Osteocyte (in vitro differentiated cells): ENCODE results near the gene DIO3. TPM values are rescaled to one million over a fixed set of nuclear protein-coding genes. Genes with fewer than 3 reads are reported as not detected.
A peak's percentile ranks its signal among the peaks of the same experiment; 100 is the strongest.

Source experiments
- DNase-seq: peaks from one replicate; pipeline ENCODE4 v3.0.0; 2021; ENCODE audit warnings: mixed read lengths; ENCODE audit not compliant: unreplicated experiment; ENCODE audit errors: extremely low spot score
- H3K27ac Mint-ChIP-seq: one replicate; pipeline ENCODE4 v1.8.0; 2021; ENCODE audit warnings: mild to moderate bottlenecking, mixed read lengths; ENCODE audit not compliant: unreplicated experiment
- H3K27me3 Mint-ChIP-seq: one replicate; pipeline ENCODE4 v1.8.0; 2021; ENCODE audit warnings: mixed read lengths; ENCODE audit not compliant: unreplicated experiment
- H3K36me3 Mint-ChIP-seq: one replicate; pipeline ENCODE4 v1.8.0; 2021; ENCODE audit warnings: mixed read lengths; ENCODE audit not compliant: unreplicated experiment
- H3K4me1 Mint-ChIP-seq: one replicate; pipeline ENCODE4 v1.8.0; 2021; ENCODE audit warnings: mixed read lengths; ENCODE audit not compliant: unreplicated experiment
- H3K4me3 Mint-ChIP-seq: one replicate; pipeline ENCODE4 v1.8.0; 2021; ENCODE audit warnings: mild to moderate bottlenecking, moderate library complexity, mixed read lengths; ENCODE audit not compliant: unreplicated experiment
- H3K9me3 Mint-ChIP-seq: one replicate; pipeline ENCODE4 v1.8.0; 2021; ENCODE audit warnings: mixed read lengths; ENCODE audit not compliant: unreplicated experiment
- total RNA-seq: library from RNA; stranded (reverse); gene quantifications from 2 replicates; pipeline ENCODE4 v1.2.1, GENCODE V29; 2021
- TF ChIP-seq, protein P1 (sequence below): fragments of 200-600 bp; sonication (generic); IDR thresholded peaks from 2 replicates; pipeline ENCODE4 v1.5.0; 2021; ENCODE audit warnings: antibody characterized with exemption, mild to moderate bottlenecking, moderate library complexity

Gene DIO3
- total RNA-seq, 1 donor from 2014 or later: 0.43 TPM

- H3K27ac Mint-ChIP-seq: no peak overlapping the region
- no peak overlapping the region for H3K4me3 Mint-ChIP-seq
- peak; percentile 65 for DNase-seq
- TF ChIP-seq, protein P1, sequence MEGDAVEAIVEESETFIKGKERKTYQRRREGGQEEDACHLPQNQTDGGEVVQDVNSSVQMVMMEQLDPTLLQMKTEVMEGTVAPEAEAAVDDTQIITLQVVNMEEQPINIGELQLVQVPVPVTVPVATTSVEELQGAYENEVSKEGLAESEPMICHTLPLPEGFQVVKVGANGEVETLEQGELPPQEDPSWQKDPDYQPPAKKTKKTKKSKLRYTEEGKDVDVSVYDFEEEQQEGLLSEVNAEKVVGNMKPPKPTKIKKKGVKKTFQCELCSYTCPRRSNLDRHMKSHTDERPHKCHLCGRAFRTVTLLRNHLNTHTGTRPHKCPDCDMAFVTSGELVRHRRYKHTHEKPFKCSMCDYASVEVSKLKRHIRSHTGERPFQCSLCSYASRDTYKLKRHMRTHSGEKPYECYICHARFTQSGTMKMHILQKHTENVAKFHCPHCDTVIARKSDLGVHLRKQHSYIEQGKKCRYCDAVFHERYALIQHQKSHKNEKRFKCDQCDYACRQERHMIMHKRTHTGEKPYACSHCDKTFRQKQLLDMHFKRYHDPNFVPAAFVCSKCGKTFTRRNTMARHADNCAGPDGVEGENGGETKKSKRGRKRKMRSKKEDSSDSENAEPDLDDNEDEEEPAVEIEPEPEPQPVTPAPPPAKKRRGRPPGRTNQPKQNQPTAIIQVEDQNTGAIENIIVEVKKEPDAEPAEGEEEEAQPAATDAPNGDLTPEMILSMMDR: no peak
- H3K9me3 Mint-ChIP-seq: peaks cover 13% of the 10 kb centered on the region
- no peaks in the 10 kb centered on the region for H3K4me1 Mint-ChIP-seq
- H3K27me3 Mint-ChIP-seq: peaks cover 4% of the 10 kb centered on the region
- no peaks in the 10 kb centered on the region for H3K36me3 Mint-ChIP-seq
Measured at GRCh38 chr14:101594511-101595148, 33.3 kb downstream of the DIO3 start.

GRCh38 chr14:101595349-101595748 is 34.1 kb downstream of the DIO3 start:
- no peak overlapping the region for H3K27ac Mint-ChIP-seq
- peaks cover 4% of the 10 kb centered on the region for H3K27me3 Mint-ChIP-seq
- H3K9me3 Mint-ChIP-seq: peaks cover 13% of the 10 kb centered on the region

DNA sequence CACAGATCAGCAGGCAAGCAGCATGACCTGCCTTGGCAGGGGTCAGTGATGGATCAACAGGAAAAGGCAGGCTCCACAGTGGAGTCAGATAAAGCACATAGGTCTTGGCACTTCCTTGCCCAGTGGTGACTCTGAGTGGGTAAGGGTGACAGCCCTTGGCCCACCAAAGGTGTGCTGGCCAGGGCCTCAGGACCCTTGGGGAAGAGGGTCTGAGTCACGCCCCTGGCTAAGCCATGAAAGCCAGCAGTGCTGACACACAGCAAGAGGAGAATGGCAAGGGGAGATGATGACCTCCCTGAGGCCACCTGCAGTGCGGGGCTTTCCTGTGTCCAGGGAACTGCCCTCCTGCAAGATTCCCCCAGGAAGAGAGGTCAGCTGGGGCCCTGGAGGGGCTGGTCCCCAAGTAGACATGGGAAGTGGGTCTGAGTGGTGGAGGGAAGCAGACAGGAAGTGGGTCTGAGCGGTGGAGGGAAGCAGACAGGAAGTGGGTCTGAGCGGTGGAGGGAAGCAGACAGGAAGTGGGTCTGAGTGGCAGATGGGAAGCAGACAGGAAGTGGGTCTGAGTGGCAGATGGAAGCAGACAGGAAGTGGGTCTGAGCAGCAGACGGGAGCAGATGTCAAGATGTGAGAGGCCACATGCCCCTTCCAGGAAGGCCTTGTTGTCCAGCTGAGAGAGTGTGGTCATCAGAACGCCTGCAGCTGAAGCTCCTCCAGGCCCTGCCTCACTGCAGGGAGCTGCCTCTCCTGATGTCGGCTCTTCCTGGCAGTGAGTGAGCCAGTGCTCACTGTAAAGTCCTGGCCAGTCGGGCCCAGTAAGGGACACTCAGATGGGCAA is 34.8 kb downstream of the DIO3 start:
- H3K4me3 Mint-ChIP-seq: no peak overlapping the region
- TF ChIP-seq, protein P1: no peak
- peak; percentile 70 for DNase-seq
- H3K4me1 Mint-ChIP-seq: no peaks in the 10 kb centered on the region
- H3K9me3 Mint-ChIP-seq: peaks cover 13% of the 10 kb centered on the region
- peaks cover 4% of the 10 kb centered on the region for H3K27me3 Mint-ChIP-seq
- no peak overlapping the region for H3K27ac Mint-ChIP-seq
- H3K36me3 Mint-ChIP-seq: no peaks in the 10 kb centered on the region

More at GRCh38 chr14:101595349-101595748, 34.1 kb downstream of the DIO3 start:
- Mint-ChIP-seq H3K4me1 (no peaks in the 10 kb centered on the region), H3K4me3 (no peak overlapping the region), H3K36me3 (no peaks in the 10 kb centered on the region)
- TF ChIP-seq, protein P1: no peak
- peak; percentile 68 for DNase-seq

GRCh38 chr14:101596742-101597141 is 35.4 kb downstream of the DIO3 start:
- Mint-ChIP-seq H3K9me3 (peaks cover 13% of the 10 kb centered on the region), H3K4me3 (no peak overlapping the region), H3K36me3 (no peaks in the 10 kb centered on the region), H3K4me1 (no peaks in the 10 kb centered on the region), H3K27me3 (peaks cover under 1% of the 10 kb centered on the region), H3K27ac (no peak overlapping the region)
- peak; percentile 51 for DNase-seq
- TF ChIP-seq, protein P1: no peak

- Mint-ChIP-seq H3K4me3 (no peak overlapping the region), H3K36me3 (no peaks in the 10 kb centered on the region), H3K27me3 (no peaks in the 10 kb centered on the region), H3K9me3 (peaks cover 13% of the 10 kb centered on the region), H3K4me1 (no peaks in the 10 kb centered on the region), H3K27ac (no peak overlapping the region)
- TF ChIP-seq, protein P1: no peak
- DNase-seq: peak; percentile 77
Measured at GRCh38 chr14:101598159-101598558, 36.9 kb downstream of the DIO3 start.
